IPS-NIHi7 (cell line): ENCODE data around the gene SIK3.

Experiments used
- DNase-seq: peaks from one replicate; pipeline ENCODE4 v3.0.0; 2012; ENCODE audit warnings: mixed read lengths; ENCODE audit errors: extremely low spot score

The SIK3 gene

DNA sequence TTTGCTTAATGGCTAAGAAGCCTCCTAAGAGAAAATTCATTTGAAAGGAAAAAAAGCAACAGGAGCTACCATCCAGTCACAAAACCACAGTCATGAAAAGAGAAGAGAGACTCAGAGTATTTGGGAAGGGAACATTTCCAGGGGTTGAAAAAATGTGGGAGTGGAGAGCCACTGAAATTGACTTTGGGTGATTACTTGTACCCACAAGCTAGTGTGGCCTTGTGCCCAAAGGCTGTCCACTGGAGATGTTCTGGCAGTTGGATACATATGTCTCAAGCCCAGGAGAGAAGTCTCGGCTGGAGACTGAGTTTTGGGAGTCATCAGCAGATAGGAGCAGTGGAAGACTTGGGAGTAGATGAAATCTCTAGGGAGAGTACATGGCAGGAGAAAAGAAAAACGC, 303.4 kb downstream of the SIK3 start:
- no peak for DNase-seq

DNA sequence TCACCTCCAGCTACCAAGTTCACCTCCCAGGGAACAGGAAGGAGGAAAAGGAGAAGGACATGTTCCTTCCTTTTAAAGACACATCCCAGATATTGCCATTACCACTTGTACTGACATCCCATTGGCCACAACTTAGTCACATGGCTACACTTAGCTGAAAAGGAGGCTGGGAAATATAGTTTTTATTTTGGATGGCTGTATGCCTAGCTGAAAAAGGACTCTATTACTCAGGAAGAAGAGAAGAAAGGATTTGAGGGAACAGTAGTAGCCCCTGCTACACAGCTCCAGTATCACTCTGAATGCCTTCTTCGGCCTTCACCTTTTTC, 304.5 kb downstream of the SIK3 start:
- no peak for DNase-seq
